Endothelial cell of umbilical vein (primary cell): ENCODE measurements around the gene CYP4F8. TPM values are rescaled to one million over a fixed set of nuclear protein-coding genes. Genes with fewer than 3 reads are reported as not detected.

ENCODE experiments used
- BruUV-seq: library from RNA; stranded (reverse); fragments of 400-500 nt; replicated peaks from 2 replicates; lab custom pipeline; 2021; lab: Mats Ljungman, UMichigan
- CTCF ChIA-PET: fragments of 300-600, 350-600 bp; sonication (Branson Sonifier 250); formaldehyde crosslinking; loops from one replicate; lab custom pipeline; 2021; ENCODE audit warnings: antibody characterized with exemption, inconsistent platforms; lab: Charles Lee
- POLR2A ChIA-PET: fragments of 300-600, 350-600 bp; sonication (Branson Sonifier 250); formaldehyde crosslinking; loops from one replicate; lab custom pipeline; 2021; ENCODE audit warnings: antibody characterized with exemption, inconsistent platforms; lab: Charles Lee
- DNase-seq: peaks from one replicate; pipeline ENCODE4 v3.0.0-alpha.2; 2011; ENCODE audit warnings: low read depth, low spot score
- FAIRE-seq: peaks from 2 replicates; lab custom pipeline; 2011; peaks lifted over from hg19 to GRCh38; lab: Jason Lieb, UNC
- H2AFZ ChIP-seq: 2 replicates; pipeline ENCODE4 v1.6.0; 2012; ENCODE audit warnings: low read depth, low read length, control low read depth, inconsistent platforms
- H3K27ac ChIP-seq: 2 replicates; pipeline ENCODE4 v1.5.1; 2011; ENCODE audit warnings: low read depth, mild to moderate bottlenecking, control low read depth, low read length, moderate library complexity; ENCODE audit not compliant: insufficient read depth
- H3K27me3 ChIP-seq, 2 experiments: 2 replicates each; pipeline versions ENCODE4 v1.6.0 to v1.6.1; 2011; ENCODE audit warnings: low read length in 2 of 2, mixed read lengths in 1 of 2; ENCODE audit not compliant: control insufficient read depth in 2 of 2, insufficient read depth in 2 of 2
- H3K36me3 ChIP-seq, 2 experiments: 2 replicates in 1 of 2; 3 replicates in 1 of 2; pipeline ENCODE4 v1.5.1; 2011; ENCODE audit warnings: low read length in 2 of 2, mild to moderate bottlenecking in 1 of 2, moderate library complexity in 1 of 2; ENCODE audit not compliant: control insufficient read depth in 2 of 2, insufficient read depth in 2 of 2; ENCODE audit errors: extremely low read depth in 1 of 2
- H3K4me1 ChIP-seq: 3 replicates; pipeline ENCODE4 v1.5.1; 2011; ENCODE audit warnings: mild to moderate bottlenecking, low read length; ENCODE audit not compliant: control insufficient read depth, insufficient read depth; ENCODE audit errors: extremely low read depth
- H3K4me2 ChIP-seq: 2 replicates; pipeline ENCODE4 v1.6.1; 2011; ENCODE audit warnings: low read length, control low read depth, mixed read lengths; ENCODE audit not compliant: insufficient read depth
- H3K4me3 ChIP-seq, 3 experiments: fragments of 200-600 bp in 1 of 3; sonication (generic), shearing (Covaris generic) in 1 of 3; replicated peaks in 1 of 3; 2 replicates each; pipeline ENCODE4 v1.5.1; 2011 to 2016; ENCODE audit warnings: control low read depth in 3 of 3, low read length in 3 of 3, mild to moderate bottlenecking in 2 of 3, inconsistent platforms in 1 of 3, low read depth in 1 of 3, moderate library complexity in 1 of 3; ENCODE audit not compliant: insufficient read depth in 1 of 3
- H3K79me2 ChIP-seq: 2 replicates; pipeline ENCODE4 v1.6.0; 2012; ENCODE audit warnings: low read length, inconsistent platforms; ENCODE audit not compliant: control insufficient read depth, insufficient read depth
- H3K9ac ChIP-seq: replicated peaks from 2 replicates; pipeline ENCODE3; 2011; ENCODE audit warnings: low read length, control low read depth; ENCODE audit not compliant: insufficient read depth; ENCODE audit errors: extremely low read depth
- H3K9me1 ChIP-seq: replicated peaks from 3 replicates; pipeline ENCODE4 v1.6.0; 2011; ENCODE audit warnings: mild to moderate bottlenecking, low read length; ENCODE audit not compliant: control insufficient read depth, insufficient read depth; ENCODE audit errors: extremely low read depth
- H3K9me3 ChIP-seq: replicated peaks from 2 replicates; pipeline ENCODE4 v1.5.1; 2012; ENCODE audit warnings: low read length, inconsistent platforms; ENCODE audit not compliant: control insufficient read depth, insufficient read depth
- H4K20me1 ChIP-seq: replicated peaks from 2 replicates; pipeline ENCODE3; 2011; ENCODE audit warnings: mild to moderate bottlenecking, low read length; ENCODE audit not compliant: control insufficient read depth, insufficient read depth; ENCODE audit errors: extremely low read depth
- CTCF ChIP-seq, 2 donors: IDR thresholded peaks; 1 replicate in 1 of 2; 2 replicates in 1 of 2; pipeline ENCODE4 v1.5.1; 2011; ENCODE audit warnings: low read length in 2 of 2, mild to moderate bottlenecking in 2 of 2, moderate library complexity in 2 of 2, control low read depth in 1 of 2, inconsistent platforms in 1 of 2, low read depth in 1 of 2; ENCODE audit not compliant: insufficient read depth in 1 of 2; ENCODE audit errors: extremely low read depth in 1 of 2
- EZH2 ChIP-seq: IDR thresholded peaks from 2 replicates; pipeline ENCODE4 v1.6.1; 2012; ENCODE audit warnings: borderline replicate concordance, low read depth, mild to moderate bottlenecking, moderate library complexity, low read length, inconsistent platforms; ENCODE audit not compliant: severe bottlenecking
- FOS ChIP-seq: IDR thresholded peaks from 2 replicates; pipeline ENCODE4 v1.6.1; 2011; ENCODE audit warnings: mild to moderate bottlenecking, low read length, moderate library complexity, borderline replicate concordance; ENCODE audit not compliant: insufficient read depth
- GATA2 ChIP-seq: IDR thresholded peaks from 2 replicates; pipeline ENCODE4 v1.7.0; 2011; ENCODE audit warnings: low read depth, mild to moderate bottlenecking, moderate library complexity, mixed read lengths, low read length; ENCODE audit not compliant: insufficient read length, insufficient read depth
- JUN ChIP-seq: IDR thresholded peaks from 2 replicates; pipeline ENCODE4 v1.6.1; 2011; ENCODE audit warnings: borderline replicate concordance, low read depth; ENCODE audit not compliant: insufficient read length, insufficient read depth
- MAX ChIP-seq: IDR thresholded peaks from 2 replicates; pipeline ENCODE4 v1.6.1; 2011; ENCODE audit not compliant: insufficient read depth, insufficient read length
- MYC ChIP-seq: IDR thresholded peaks from one replicate; pipeline ENCODE4 v1.6.1; 2011; ENCODE audit warnings: mild to moderate bottlenecking, low read depth, low read length
- POLR2A ChIP-seq: IDR thresholded peaks from 2 replicates; pipeline ENCODE4 v1.6.1; 2012; ENCODE audit warnings: low read depth, mild to moderate bottlenecking, control low read depth, low read length
- POLR2AphosphoS5 ChIP-seq: IDR thresholded peaks from 2 replicates; pipeline ENCODE4 v1.6.1; 2012; ENCODE audit warnings: low read depth, mild to moderate bottlenecking, control low read depth, low read length, moderate library complexity; ENCODE audit not compliant: insufficient read depth
- dilution Hi-C: fragments of 300-500 bp; cut with MboI; formaldehyde crosslinking; loops from one replicate; pipeline ENCODE4 v1.15.0; 2019; ENCODE audit warnings: low sequenced_read_pairs; ENCODE audit not compliant: extremely low pct_ligation_motif_present
- intact Hi-C: fragments of 100-400 bp; cut with micrococcal nuclease; formaldehyde crosslinking; loops from one replicate; pipeline ENCODE4 v1.10.0; 2022
- polyA plus RNA-seq, 4 experiments: library from polyadenylated mRNA; depleted of rRNA in 3 of 4; stranded (reverse) in 3 of 4; unstranded in 1 of 4; fragments of >200 nt; gene quantifications; 2 replicates each; pipeline versions ENCODE4 v1.2.1 to v1.2.3, GENCODE V29; 2011 to 2012; ENCODE audit warnings: missing spikeins in 1 of 4
- total RNA-seq: library from RNA; stranded (reverse); gene quantifications from 2 replicates; pipeline ENCODE4 v1.2.3, GENCODE V29; 2021

Gene CYP4F8
- total and polyA plus RNA-seq, 2 donors (not counting 3 experiments of a cell fraction or from before 2014, with no cell fraction given), result not detected

DNA sequence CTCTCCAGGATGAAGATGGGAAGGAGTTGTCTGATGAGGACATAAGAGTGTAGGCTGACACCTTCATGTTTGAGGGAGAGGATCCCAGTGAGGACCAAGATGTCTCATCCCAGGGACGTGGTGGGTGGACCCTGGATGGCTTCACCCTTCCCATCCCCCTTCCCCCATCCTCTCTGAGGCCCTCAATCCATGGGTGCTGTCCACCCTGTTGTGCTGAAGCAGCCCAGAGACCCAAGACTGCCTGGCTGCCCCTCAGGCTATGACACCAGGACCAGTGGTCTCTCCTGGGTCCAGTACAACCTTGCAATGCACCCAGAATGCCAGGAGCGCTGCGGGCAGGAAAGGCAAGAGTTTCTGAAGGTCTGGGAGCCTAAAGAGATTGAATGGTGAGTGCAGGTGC is 54.4 kb downstream of the CYP4F8 start:
- BruUV-seq, result no TSS peak
- intact Hi-C loops, result no loop called here
- no peaks in the 10 kb centered on the region for H3K79me2 ChIP-seq
- TF ChIP-seq FOS (no peak), GATA2 (no peak), MAX (no peak), EZH2 (no peak), POLR2A (no peak), CTCF (IDR thresholded peaks at IDR 0.05; ENCODE audit: extremely low read depth in 1 of 2, insufficient read depth in 1 of 2, low read depth in 1 of 2, low read length in 2 of 2) (no peak)
- H3K4me3 ChIP-seq, result no peak overlapping the region
- CTCF ChIA-PET, result no interaction called here
- no peaks in the 10 kb centered on the region for H3K9me3 ChIP-seq
- no peaks in the 10 kb centered on the region for H3K9me1 ChIP-seq
- H3K4me1 ChIP-seq, result no peaks in the 10 kb centered on the region
- no peaks in the 10 kb centered on the region for H3K27me3 ChIP-seq
- no peak overlapping the region for H2AFZ ChIP-seq
- FAIRE-seq (no peak), DNase-seq (no peak)
- H3K4me2 ChIP-seq, result no peak overlapping the region
- H4K20me1 ChIP-seq, result no peaks in the 10 kb centered on the region
- dilution Hi-C loops, result no loop called here
- H3K9ac ChIP-seq, result no peak overlapping the region
- POLR2A ChIA-PET, result no interaction called here
- no peaks in the 10 kb centered on the region for H3K36me3 ChIP-seq
- H3K27ac ChIP-seq, result no peak overlapping the region

DNA sequence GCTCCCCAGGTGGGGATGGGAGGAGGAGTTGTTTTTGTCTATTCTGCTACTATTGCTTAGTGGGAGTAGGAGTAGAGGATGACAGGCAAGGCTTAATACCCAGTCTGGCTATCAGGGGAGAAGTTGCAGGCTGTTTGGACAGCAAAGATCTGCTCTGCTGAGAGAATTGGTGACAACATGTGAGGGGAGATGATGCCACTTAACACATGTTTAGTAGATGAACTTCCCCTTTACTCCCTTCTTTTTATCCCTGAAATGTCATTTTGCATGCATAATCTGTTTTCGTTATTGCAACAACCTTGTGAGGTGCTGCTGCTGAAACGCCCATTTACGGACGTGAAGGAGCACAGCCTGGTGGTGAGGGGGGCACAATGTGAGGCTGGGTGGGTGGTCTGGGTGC is 54.9 kb downstream of the CYP4F8 start:
- H3K79me2 ChIP-seq, result no peaks in the 10 kb centered on the region
- dilution Hi-C loops (no loop called here), intact Hi-C loops (no loop called here)
- no peak for DNase-seq
- H3K4me3 ChIP-seq, result no peak overlapping the region
- no TSS peak for BruUV-seq
- H3K9me3 ChIP-seq, result no peaks in the 10 kb centered on the region
- no peak overlapping the region for H2AFZ ChIP-seq
- no peaks in the 10 kb centered on the region for H3K4me1 ChIP-seq
- H3K9me1 ChIP-seq, result no peaks in the 10 kb centered on the region
- ChIA-PET POLR2A (no interaction called here), CTCF (no interaction called here)
- H4K20me1 ChIP-seq, result no peaks in the 10 kb centered on the region
- no peak overlapping the region for H3K4me2 ChIP-seq
- no peak for FAIRE-seq
- H3K36me3 ChIP-seq, result no peaks in the 10 kb centered on the region
- H3K9ac ChIP-seq, result no peak overlapping the region
- TF ChIP-seq EZH2, result no peak
- no peak for TF ChIP-seq MAX
- TF ChIP-seq MYC, result no peak
- no peak for TF ChIP-seq JUN
- no peak for TF ChIP-seq FOS
- no peak for TF ChIP-seq GATA2
- no peak for TF ChIP-seq CTCF (IDR thresholded peaks at IDR 0.05; ENCODE audit: extremely low read depth in 1 of 2, insufficient read depth in 1 of 2, low read depth in 1 of 2, low read length in 2 of 2)
- no peak for TF ChIP-seq POLR2AphosphoS5
- TF ChIP-seq POLR2A, result no peak
- H3K27ac ChIP-seq, result no peak overlapping the region
- no peaks in the 10 kb centered on the region for H3K27me3 ChIP-seq
